Kidney (tissue), 14 donors: Measurements from ENCODE around the gene CTSW. TPM values are rescaled to one million over a fixed set of nuclear protein-coding genes. Genes with fewer than 3 reads are reported as not detected.
A peak's percentile ranks its signal among the peaks of the same experiment; 100 is the strongest.

Experiments
- DNase-seq, 5 donors: peaks; one replicate each; pipeline ENCODE4 v3.0.0-alpha.2; 2013 to 2020
- FAIRE-seq: peaks from 2 replicates; lab custom pipeline; 2012; peaks lifted over from hg19 to GRCh38; lab: Jason Lieb, UNC
- H3K27ac ChIP-seq, 2 donors: one replicate each; pipeline ENCODE4 v1.7.0; 2013; ENCODE audit warnings: low read depth in 2 of 2, low read length in 2 of 2, inconsistent platforms in 1 of 2
- H3K27me3 ChIP-seq: one replicate; pipeline ENCODE4 v1.7.1; 2013; ENCODE audit warnings: low read length, inconsistent platforms; ENCODE audit not compliant: control insufficient read depth, insufficient read depth
- H3K36me3 ChIP-seq, 3 donors: one replicate each; pipeline versions ENCODE4 v1.7.0 to v1.7.1; 2013; ENCODE audit warnings: low read length in 3 of 3, control low read depth in 1 of 3, inconsistent platforms in 1 of 3; ENCODE audit not compliant: insufficient read depth in 3 of 3, control insufficient read depth in 2 of 3
- H3K4me1 ChIP-seq, 3 donors: one replicate each; pipeline versions ENCODE4 v1.7.0 to v1.7.1; 2013; ENCODE audit warnings: low read length in 3 of 3, inconsistent platforms in 1 of 3, low read depth in 1 of 3; ENCODE audit not compliant: control insufficient read depth in 2 of 3, insufficient read depth in 2 of 3
- H3K4me3 ChIP-seq, 3 donors: one replicate each; pipeline versions ENCODE4 v1.7.0 to v1.8.1; 2013; ENCODE audit warnings: low read length in 3 of 3, control low read depth in 1 of 3, inconsistent platforms in 1 of 3
- H3K9ac ChIP-seq, 3 donors: one replicate each; pipeline versions ENCODE4 v1.7.0 to v1.7.1; 2013; ENCODE audit warnings: low read length in 3 of 3, control low read depth in 1 of 3, inconsistent platforms in 1 of 3
- H3K9me3 ChIP-seq, 3 donors: one replicate each; pipeline versions ENCODE4 v1.7.0 to v1.7.1; 2013; ENCODE audit warnings: low read length in 3 of 3, control low read depth in 1 of 3, inconsistent platforms in 1 of 3; ENCODE audit not compliant: control insufficient read depth in 2 of 3, insufficient read depth in 1 of 3
- intact Hi-C: fragments of 100-400 bp; cut with DNase I; formaldehyde crosslinking; loops from one replicate; pipeline ENCODE4 v1.11.1; 2022
- polyA plus RNA-seq: library from polyadenylated mRNA; stranded (reverse); fragments of 350-450 nt; fragmentation: Illumina TruSeq; extraction: RNeasy Lipid Tissue Mini Kit (QIAGEN cat#74804); gene quantifications from one replicate; pipeline ENCODE4 v1.2.3, GENCODE V29; 2014; ENCODE audit warnings: low read depth, low replicate concordance; ENCODE audit not compliant: insufficient read depth
- total RNA-seq: library from RNA; stranded (reverse); fragmentation: NEBNext Ultra II Directional; extraction: Animal tissue kit (Norgen Biotek cat#: 25700); gene quantifications from one replicate; pipeline ENCODE4 v1.2.1, GENCODE V29; 2021
- TF ChIP-seq, protein P1 (sequence below): IDR thresholded peaks from 3 replicates; pipeline ENCODE4 v1.5.1; 2012; ENCODE audit warnings: mild to moderate bottlenecking, moderate library complexity, borderline replicate concordance; ENCODE audit not compliant: insufficient read depth; ENCODE audit errors: extremely low read depth
- donor health status: control.
- donor health status: control.
- donor health status: control.
- donor health status: control.
- donor health status: control.
- donor health status: DM: yes; HTN: yes; CAD: no.
- donor health status: Normal renal cell carcinoma (clear cell type).

CTSW gene
- total and polyA plus RNA-seq, 2 donors from 2014 or later = 1.3 to 3.9 TPM

GRCh38 chr11:65857500-65857852, 22.2 kb upstream of the CTSW start:
- H3K4me1 ChIP-seq = peaks cover 0 to 31% (median 27%) of the 10 kb centered on the region in 3 donors
- peak in 2 of 5 donors; percentile 43 to 93 for DNase-seq
- intact Hi-C loops = no loop called here
- TF ChIP-seq, protein P1, sequence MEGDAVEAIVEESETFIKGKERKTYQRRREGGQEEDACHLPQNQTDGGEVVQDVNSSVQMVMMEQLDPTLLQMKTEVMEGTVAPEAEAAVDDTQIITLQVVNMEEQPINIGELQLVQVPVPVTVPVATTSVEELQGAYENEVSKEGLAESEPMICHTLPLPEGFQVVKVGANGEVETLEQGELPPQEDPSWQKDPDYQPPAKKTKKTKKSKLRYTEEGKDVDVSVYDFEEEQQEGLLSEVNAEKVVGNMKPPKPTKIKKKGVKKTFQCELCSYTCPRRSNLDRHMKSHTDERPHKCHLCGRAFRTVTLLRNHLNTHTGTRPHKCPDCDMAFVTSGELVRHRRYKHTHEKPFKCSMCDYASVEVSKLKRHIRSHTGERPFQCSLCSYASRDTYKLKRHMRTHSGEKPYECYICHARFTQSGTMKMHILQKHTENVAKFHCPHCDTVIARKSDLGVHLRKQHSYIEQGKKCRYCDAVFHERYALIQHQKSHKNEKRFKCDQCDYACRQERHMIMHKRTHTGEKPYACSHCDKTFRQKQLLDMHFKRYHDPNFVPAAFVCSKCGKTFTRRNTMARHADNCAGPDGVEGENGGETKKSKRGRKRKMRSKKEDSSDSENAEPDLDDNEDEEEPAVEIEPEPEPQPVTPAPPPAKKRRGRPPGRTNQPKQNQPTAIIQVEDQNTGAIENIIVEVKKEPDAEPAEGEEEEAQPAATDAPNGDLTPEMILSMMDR = no peak
- H3K9ac ChIP-seq = peak overlapping the region; percentile 57 to 85 (median 84)
- H3K9me3 ChIP-seq = no peaks in the 10 kb centered on the region
- no peak for FAIRE-seq
- H3K4me3 ChIP-seq = peak overlapping the region; percentile 71 to 96 (median 95)
- H3K36me3 ChIP-seq = peaks cover 11 to 24% (median 21%) of the 10 kb centered on the region in 3 donors
- H3K27me3 ChIP-seq = no peaks in the 10 kb centered on the region
- H3K27ac ChIP-seq = peak overlapping the region; percentile 87 to 92

- TF ChIP-seq, protein P1 = no peak
- peak within 1 kb of the TSS; percentile 98 to 100 for H3K27ac ChIP-seq
- peak within 1 kb of the TSS; percentile 84 to 86 (median 85) for H3K9ac ChIP-seq
- H3K27me3 ChIP-seq = no peaks in the 10 kb centered on the region
- intact Hi-C loops = no loop called here
- H3K4me1 ChIP-seq = peaks cover 0 to 31% (median 27%) of the 10 kb centered on the region in 3 donors
- H3K9me3 ChIP-seq = no peaks in the 10 kb centered on the region
- FAIRE-seq = no peak
- DNase-seq = peak; percentile 98 to 100 (median 99)
- H3K4me3 ChIP-seq = peak within 1 kb of the TSS; percentile 77 to 96 (median 95)
- peaks cover 11 to 29% (median 23%) of the 10 kb centered on the region in 3 donors for H3K36me3 ChIP-seq
Measured at GRCh38 chr11:65857853-65858680, 21.6 kb upstream of the CTSW start, which contains the start of gene CFL1. TSS of gene CFL1 (minus strand) at chr11:65858180. CDS start at chr11:65858099, 81 bp downstream.

DNA sequence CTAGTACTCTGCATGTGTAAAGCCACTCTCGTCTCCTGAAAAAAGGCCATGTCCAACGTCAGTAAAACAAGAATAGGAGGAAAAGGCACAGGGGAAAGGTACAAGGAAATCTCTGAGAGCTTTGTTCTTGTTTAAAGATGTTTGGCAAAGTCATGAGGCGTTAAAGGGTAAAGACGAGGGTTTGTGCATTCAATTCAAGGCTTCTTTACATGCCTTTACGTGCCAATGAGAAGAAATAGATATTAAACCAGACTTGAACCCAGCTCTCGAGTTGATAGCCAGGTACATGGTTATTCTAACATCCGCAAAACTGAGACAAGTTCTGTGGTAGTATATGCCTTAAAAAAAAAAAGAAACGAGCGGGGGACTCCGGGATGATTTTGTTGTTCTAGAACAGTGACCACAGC, 21.0 kb upstream of the CTSW start:
- DNase-seq = no peak
- peak overlapping the region; percentile 71 to 86 (median 76) for H3K9ac ChIP-seq
- FAIRE-seq = no peak
- no peaks in the 10 kb centered on the region for H3K9me3 ChIP-seq
- peaks cover 11 to 31% (median 20%) of the 10 kb centered on the region in 3 donors for H3K36me3 ChIP-seq
- H3K27ac ChIP-seq = peak overlapping the region; percentile 98 to 100
- TF ChIP-seq, protein P1 = no peak
- peaks cover 0 to 31% (median 27%) of the 10 kb centered on the region in 3 donors for H3K4me1 ChIP-seq
- intact Hi-C loops = no loop called here
- no peaks in the 10 kb centered on the region for H3K27me3 ChIP-seq
- peak overlapping the region; percentile 77 to 96 (median 80) for H3K4me3 ChIP-seq
